GM18873 (cell line): ENCODE data around the gene GP5.

Experiments
- ATAC-seq: cut with Tn5 transposase; IDR thresholded peaks from one replicate; pipeline ENCODE4 v1.9.1; 2021; ENCODE audit warnings: mild to moderate bottlenecking, moderate library complexity, moderate number of reproducible peaks; ENCODE audit not compliant: unreplicated experiment, low FRiP score

The GP5 gene

GRCh38 chr3:194351952-194352536 lies 47.0 kb downstream of the GP5 start:
- no peak for ATAC-seq

GRCh38 chr3:194351080-194351672 lies 47.9 kb downstream of the GP5 start, which contains the start of gene CPN2:
Gene CPN2 (minus strand): TSS chr3:194351328. CDS start chr3:194342702, 8,626 bp downstream.
- no peak for ATAC-seq

DNA sequence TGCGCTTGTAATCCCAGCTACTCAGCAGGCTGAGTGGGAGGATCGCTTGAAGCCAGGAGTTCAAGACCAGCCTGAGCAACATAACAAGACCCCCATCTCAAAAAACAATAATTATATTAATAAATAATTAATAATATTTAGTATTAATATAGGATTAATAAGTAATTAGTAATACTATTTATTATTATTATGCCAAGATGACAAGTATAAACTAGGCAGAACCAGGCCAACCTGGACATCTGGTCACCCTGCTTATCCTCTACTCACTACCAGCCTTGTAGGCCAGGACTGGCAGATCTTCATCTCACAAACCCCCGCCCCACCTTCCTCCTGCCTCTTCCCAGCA lies 48.4 kb downstream of the GP5 start:
- ATAC-seq = no peak

- ATAC-seq = no peak
These were observed 50.7 kb downstream of the GP5 start for GRCh38 chr3:194348354-194348753.

GRCh38 chr3:194346621-194347020 lies 52.4 kb downstream of the GP5 start:
- ATAC-seq = no peak

DNA sequence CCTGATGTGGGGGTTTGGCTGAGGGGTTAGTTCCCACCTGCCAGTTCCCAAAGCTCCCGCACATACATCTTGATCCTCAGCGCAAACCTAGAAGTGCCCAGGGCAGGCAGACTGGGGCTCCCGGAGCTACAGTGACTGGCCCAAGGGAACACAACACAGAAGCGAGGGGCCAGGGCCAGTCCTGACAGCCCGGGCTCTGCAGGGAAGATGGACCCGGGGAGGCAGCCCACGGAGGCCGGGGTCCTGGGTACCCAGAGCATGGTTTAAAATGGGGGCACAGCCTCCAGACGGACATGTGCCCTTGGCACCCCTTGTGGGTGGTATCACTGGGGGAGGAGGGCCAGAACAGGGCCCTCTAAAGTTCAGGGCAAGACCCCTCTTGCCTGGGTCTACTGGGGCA lies 53.0 kb downstream of the GP5 start:
- no peak for ATAC-seq
